Measurements from ENCODE around the gene PDZRN3. TPM values are rescaled to one million over a fixed set of nuclear protein-coding genes. Genes with fewer than 3 reads are reported as not detected.

Gene PDZRN3
- total RNA-seq, 4 donors from 2014 or later = 13.3 to 81.7 (median 19.7) TPM

- no peaks in the 10 kb centered on the region for H3K36me3 ChIP-seq
- peak overlapping the region in 2 of 4 donors; percentile 4 to 75 for H3K27ac ChIP-seq
- H3K27me3 ChIP-seq = no peaks in the 10 kb centered on the region
- peak in 1 of 3 donors; percentile 65 for DNase-seq
- H3K9me3 ChIP-seq = no peaks in the 10 kb centered on the region
- peaks cover 0 to 28% (median 2%) of the 10 kb centered on the region in 4 donors for H3K4me1 ChIP-seq
- no peak for TF ChIP-seq POLR2A (IDR thresholded peaks at IDR 0.05)
- TF ChIP-seq CTCF (IDR thresholded peaks at IDR 0.05) = peak; percentile 19 to 73 (median 68)
- no peak overlapping the region for H3K4me3 ChIP-seq
Observed at GRCh38 chr3:73508330-73508954, 116.3 kb downstream of the PDZRN3 start.

GRCh38 chr3:73504852-73505251 is 119.9 kb downstream of the PDZRN3 start:
- DNase-seq = no peak
- peaks cover 0 to 10% (median 0%) of the 10 kb centered on the region in 4 donors for H3K4me1 ChIP-seq
- no peaks in the 10 kb centered on the region for H3K36me3 ChIP-seq
- H3K4me3 ChIP-seq = no peak overlapping the region
- H3K9me3 ChIP-seq = no peaks in the 10 kb centered on the region
- TF ChIP-seq POLR2A (IDR thresholded peaks at IDR 0.05) = no peak
- TF ChIP-seq CTCF (IDR thresholded peaks at IDR 0.05) = no peak
- no peak overlapping the region for H3K27ac ChIP-seq
- H3K27me3 ChIP-seq = no peaks in the 10 kb centered on the region

- peaks cover 0 to 10% (median 0%) of the 10 kb centered on the region in 4 donors for H3K4me1 ChIP-seq
- H3K27ac ChIP-seq = no peak overlapping the region
- no peak for DNase-seq
- H3K27me3 ChIP-seq = no peaks in the 10 kb centered on the region
- no peaks in the 10 kb centered on the region for H3K36me3 ChIP-seq
- TF ChIP-seq POLR2A (IDR thresholded peaks at IDR 0.05) (no peak), CTCF (IDR thresholded peaks at IDR 0.05) (no peak)
- H3K9me3 ChIP-seq = no peaks in the 10 kb centered on the region
- no peak overlapping the region for H3K4me3 ChIP-seq
Observed at GRCh38 chr3:73504239-73504638, 120.5 kb downstream of the PDZRN3 start.

- DNase-seq = no peak
- no peak overlapping the region for H3K27ac ChIP-seq
Observed at GRCh38 chr3:73503781-73504180, 121.0 kb downstream of the PDZRN3 start.

More at GRCh38 chr3:73503781-73504180, 121.0 kb downstream of the PDZRN3 start:
- Histone ChIP-seq H3K4me3 (no peak overlapping the region), H3K27me3 (no peaks in the 10 kb centered on the region), H3K36me3 (no peaks in the 10 kb centered on the region), H3K4me1 (peaks cover 0 to 10% (median 0%) of the 10 kb centered on the region in 4 donors), H3K9me3 (no peaks in the 10 kb centered on the region)
- TF ChIP-seq POLR2A (IDR thresholded peaks at IDR 0.05) (no peak), CTCF (IDR thresholded peaks at IDR 0.05) (no peak)

Measured in Peyer's patch (tissue), 4 donors.